Ovary (tissue), 3 donors: ENCODE measurements around the gene PRR19.

Source experiments
- EP300 ChIP-seq: sonication (generic); formaldehyde crosslinking; IDR thresholded peaks from one replicate; pipeline ENCODE4 v1.6.1; 2017; ENCODE audit warnings: antibody characterized with exemption
- POLR2A ChIP-seq: fragments of 450-650 bp; IDR thresholded peaks from one replicate; pipeline ENCODE4 v1.6.1; 2017; ENCODE audit warnings: antibody characterized with exemption, mild to moderate bottlenecking, moderate library complexity
- TF ChIP-seq, protein P1 (sequence below), 3 donors: fragments of 450-650 bp in 2 of 3; fragments of 200-600 bp in 1 of 3; IDR thresholded peaks; one replicate each; pipeline versions ENCODE4 v1.5.1 to v1.8.0; 2016 to 2022; ENCODE audit warnings: antibody characterized with exemption in 3 of 3, mild to moderate bottlenecking in 1 of 3
- donor health status: DM: no; HTN: no; CAD: no.

DNA sequence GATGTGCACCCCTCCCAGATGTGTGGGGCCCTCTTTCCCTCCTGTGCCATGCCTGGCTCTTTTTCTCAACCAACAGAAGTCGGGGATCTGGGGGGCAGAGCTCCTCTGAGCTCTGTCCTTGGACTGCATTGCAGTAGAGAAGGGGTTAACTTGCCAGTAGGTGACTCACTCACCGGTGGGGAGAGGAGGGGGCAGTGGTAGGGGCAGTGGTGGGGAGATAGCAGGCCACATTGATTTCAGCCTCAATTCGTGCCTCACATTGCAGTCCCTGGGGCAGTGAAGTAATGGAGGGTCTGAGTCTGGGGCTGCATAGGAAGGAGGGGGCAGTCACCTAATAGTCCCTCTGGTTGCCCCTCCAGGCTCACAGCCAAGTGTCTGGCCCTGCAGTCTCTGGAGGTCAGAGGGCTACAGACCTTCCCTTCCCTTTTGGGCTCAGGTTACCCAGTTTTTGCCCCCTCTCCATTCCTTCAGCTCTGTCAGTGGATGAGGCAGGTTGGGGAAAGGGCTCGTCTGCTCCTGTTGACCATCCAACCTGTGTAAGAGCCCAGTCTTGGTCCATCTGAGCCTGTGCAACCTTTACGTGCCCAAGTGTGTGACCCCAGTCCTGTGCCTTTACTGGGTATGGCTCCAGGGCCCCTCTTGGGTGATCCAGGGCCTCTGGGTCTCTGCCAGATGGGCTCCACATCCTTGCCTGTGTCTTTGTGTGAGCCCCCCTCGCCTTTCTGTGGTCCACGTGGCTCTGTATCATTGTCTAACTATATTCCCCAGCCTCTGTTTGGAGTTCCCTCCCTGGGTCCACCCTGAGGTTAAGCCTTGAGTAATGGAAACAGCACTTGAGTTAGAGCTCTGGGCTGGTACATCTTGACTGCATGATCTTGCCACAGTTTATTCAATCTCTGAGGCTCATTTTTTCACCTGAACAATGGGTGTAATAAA is 19.8 kb upstream of the PRR19 start:
- TF ChIP-seq, protein P1, sequence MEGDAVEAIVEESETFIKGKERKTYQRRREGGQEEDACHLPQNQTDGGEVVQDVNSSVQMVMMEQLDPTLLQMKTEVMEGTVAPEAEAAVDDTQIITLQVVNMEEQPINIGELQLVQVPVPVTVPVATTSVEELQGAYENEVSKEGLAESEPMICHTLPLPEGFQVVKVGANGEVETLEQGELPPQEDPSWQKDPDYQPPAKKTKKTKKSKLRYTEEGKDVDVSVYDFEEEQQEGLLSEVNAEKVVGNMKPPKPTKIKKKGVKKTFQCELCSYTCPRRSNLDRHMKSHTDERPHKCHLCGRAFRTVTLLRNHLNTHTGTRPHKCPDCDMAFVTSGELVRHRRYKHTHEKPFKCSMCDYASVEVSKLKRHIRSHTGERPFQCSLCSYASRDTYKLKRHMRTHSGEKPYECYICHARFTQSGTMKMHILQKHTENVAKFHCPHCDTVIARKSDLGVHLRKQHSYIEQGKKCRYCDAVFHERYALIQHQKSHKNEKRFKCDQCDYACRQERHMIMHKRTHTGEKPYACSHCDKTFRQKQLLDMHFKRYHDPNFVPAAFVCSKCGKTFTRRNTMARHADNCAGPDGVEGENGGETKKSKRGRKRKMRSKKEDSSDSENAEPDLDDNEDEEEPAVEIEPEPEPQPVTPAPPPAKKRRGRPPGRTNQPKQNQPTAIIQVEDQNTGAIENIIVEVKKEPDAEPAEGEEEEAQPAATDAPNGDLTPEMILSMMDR (IDR thresholded peaks at IDR 0.05), result no peak
- TF ChIP-seq EP300 (no peak), POLR2A (no peak)
